NCI-H146 treated with DMSO at 0.1 percent for 48 hours (cell line): ENCODE results near the gene TTLL10.
A peak's percentile ranks its signal among the peaks of the same experiment; 100 is the strongest.
"Not testable (repeated sequence)": the region's sequence is repeated elsewhere in the genome, so short reads cannot be mapped to it uniquely, and the experiment has no call there.

Experiments
- DNase-seq: peaks from one replicate; lab custom pipeline; 2025; ENCODE audit not compliant: unreplicated experiment; lab: John Stamatoyannopoulos, UW

Gene TTLL10

DNA sequence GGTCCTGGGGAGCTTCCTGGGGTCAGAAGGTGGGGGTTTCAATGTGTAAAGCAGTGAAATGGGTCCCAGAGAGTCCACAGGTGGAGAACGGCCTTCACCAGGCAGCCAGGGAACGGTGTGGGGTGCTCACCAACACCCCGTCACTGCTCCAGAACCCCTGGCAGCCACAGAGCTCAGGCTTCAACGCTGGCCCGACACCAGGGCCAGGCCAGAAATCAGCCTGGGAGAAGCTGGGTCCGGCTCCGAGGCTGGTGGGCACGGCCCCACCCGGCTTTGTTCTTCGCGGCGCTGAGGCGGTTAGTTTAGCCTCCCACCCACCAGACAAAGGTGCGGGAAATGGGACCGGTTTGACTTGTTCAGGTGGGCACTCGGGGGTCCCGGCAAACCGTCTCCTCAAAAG lies 33.0 kb upstream of the TTLL10 start:
- no peak for DNase-seq

DNA sequence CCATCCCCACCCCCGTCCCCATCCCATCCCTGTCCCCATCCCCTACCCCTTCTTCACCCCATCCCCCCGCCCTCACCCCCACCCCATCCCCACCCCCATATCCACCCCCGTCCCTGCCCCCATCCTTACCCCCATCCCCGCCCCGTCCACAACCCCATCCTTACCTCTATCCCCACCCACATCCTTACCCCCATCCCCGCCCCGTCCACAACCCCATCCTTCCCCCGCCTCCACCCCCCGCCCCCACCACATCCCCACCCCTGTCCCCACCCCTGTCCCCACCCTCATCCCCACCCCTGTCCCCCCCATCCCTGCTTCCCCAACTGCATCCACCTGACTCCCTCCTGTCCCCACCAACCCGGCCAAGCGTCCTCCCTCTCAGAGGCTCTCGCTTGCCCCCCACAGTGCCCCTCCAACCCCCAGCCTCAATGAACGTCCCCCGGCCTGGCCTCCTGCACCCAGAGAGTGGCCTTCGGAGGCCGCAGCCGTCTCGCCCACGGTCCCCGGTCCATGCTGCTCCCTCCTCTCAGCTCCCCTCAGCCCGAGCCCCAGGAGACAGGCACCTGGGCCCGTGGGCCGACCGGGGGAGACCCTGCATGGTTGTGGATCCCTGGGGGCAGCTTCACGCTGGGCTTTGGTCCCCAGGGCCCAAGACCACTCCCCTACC lies 32.3 kb upstream of the TTLL10 start:
- DNase-seq = no peak

DNA sequence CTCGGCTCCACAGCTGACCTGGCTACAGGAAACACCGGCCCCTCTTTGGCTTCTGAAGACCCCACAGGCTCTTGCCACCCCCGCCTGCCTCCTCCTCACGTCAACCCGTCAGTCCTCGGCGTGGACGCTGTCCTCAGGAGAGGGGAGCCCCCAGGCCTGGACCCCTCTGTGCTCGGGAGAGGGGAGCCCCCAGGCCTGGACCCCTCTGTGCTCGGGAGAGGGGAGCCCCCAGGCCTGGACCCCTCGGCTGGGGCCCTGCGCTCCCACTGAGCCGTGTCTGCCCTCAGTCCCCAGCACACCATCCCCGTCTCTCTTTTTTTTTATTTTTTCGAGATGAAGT lies 31.8 kb upstream of the TTLL10 start:
- no peak for DNase-seq

DNA sequence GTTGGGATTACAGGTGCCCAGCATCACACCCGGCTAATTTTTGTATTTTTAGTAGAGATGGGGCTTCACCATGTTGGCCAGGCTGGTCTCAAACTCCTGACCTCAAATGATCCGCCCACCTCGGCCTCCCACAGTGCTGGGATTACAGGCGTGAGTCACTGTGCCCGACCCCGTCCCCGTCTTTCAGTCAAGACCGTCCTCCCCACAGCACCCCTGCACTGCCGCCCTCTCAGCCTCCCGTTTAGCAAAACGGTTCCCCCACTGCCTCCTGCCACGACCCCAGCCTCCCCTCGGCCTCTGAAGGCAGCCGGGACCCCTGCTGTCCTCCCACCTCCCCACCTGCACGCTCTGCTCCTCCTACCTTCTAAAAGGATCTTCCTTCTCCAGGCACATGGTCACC lies 31.3 kb upstream of the TTLL10 start:
- not testable (repeated sequence) for DNase-seq

DNA sequence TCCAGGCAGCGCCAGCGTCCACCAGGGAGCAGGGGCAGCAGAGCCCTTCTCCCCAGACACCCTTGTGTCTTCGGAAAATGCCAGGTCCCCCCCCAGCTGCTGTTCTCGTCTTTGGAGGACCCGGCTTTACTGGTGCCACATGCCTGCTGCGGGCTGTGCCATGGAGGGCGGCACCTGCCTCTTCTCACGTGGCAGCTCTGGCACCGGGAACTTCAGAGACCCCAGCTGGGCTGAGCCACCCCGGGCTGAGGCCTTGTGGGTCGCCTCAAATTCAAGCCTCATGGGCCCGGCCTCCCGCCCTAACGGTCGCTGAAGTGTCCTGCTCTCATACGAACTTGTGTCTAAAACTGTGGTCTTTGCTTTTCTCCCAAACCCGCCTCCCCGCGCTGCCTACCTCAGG lies 30.8 kb upstream of the TTLL10 start:
- no peak for DNase-seq

DNA sequence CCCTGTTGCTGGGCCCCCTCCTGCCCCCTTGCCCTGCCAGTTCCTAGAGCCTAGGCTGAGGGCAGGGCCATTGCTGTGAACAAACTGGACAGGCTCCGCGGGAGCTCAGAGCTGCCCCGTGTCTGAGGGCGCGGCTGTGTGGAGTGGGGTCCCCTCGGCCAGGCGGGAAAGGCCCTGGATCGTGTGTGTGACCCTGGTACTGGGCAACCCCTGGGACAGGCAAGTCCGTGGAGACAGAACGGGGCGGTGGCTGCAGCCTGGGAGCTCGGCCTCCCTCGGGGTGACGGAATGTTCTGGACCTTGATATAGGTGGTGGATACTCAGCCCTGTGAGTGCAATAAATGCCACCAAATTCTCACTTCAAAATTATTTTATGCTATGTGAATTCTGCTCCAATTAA lies 30.0 kb upstream of the TTLL10 start:
- no peak for DNase-seq

DNA sequence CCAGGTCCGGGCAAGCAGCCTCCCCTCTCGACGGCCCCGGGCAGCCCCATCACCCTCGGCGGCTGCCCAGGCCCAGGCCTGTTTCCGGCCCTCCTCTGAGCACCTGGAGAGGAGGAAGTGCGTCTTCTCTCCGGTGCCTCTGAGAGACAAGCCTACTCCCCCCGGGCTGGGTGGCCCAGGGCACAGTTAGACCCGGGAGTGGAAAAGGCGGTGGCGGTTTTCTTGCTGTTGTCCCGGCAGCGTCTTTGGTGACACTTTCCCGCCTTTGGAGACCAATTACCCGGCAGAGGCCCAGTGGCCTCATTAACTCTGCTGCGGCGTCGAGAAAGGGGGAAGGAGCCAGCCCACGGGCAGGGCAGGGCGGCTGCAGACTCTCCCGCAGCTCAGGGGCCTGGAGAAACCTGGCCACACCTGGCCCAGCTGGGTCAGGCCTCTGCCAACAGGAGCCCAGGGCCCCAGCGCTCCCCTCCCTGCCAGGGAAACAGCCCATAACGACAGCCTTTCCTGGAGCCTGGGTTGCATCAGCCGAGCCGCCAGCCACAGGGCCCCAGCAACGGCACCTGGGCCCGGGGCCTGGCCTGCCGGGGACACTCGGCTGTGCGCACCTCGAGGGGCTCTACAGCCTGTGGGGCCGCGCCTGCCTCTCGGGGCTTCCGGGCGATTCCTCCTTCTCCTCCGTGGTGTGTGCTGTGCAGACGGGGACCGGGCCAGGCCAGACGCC lies 29.4 kb upstream of the TTLL10 start:
- DNase-seq = peak; percentile 27

DNA sequence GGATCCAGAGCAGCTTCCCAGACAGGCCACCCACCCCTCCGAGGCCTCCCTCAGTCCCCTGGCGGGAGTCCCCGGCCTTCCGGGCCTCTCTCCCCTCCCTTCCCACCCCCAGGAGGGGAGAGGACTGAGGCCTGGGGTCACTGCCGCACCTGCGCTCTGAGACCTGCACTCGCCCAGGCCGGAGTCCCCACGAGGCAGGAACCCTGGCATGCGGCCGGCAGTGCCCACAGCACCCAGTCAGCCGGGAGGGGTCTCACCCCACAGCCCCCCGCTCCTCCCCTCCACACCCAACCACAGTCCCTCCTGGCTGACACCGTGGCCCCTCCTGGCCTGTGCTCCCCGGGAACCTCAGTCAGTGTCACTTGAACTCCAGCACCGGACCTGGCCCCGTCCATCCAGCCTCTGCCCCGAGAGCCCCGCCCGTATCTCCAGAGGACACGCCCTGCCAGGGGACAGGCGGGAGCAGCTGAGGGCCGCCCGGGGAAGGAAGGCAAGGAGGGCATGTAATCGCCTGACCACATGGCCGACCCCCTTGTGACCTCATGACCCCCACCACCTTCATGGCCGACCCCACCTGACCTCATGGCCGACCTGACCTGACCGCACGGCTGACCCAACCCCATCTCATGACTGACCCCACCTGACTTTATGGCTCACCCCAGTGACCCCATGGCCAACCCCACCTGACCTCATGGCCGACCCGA lies 28.7 kb upstream of the TTLL10 start:
- DNase-seq = no peak

DNA sequence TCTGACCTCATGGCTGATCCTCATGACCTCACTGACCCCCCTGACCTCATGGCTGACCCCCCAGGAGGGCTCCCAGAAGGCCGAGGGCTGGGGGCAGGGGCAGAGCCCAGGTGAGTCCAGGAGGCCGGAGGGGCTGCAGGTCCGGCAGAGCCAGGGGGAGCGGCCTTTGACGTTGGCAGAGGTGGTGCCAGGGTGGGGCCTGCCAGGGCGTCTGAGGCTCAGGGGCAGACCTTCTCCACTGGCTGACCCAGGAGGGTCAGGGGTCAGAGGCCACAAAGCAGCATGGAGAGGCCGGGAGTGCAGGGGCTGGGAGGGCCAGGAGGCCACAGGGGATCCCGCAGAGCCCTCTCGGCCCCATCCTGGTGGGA lies 28.1 kb upstream of the TTLL10 start:
- DNase-seq = no peak

DNA sequence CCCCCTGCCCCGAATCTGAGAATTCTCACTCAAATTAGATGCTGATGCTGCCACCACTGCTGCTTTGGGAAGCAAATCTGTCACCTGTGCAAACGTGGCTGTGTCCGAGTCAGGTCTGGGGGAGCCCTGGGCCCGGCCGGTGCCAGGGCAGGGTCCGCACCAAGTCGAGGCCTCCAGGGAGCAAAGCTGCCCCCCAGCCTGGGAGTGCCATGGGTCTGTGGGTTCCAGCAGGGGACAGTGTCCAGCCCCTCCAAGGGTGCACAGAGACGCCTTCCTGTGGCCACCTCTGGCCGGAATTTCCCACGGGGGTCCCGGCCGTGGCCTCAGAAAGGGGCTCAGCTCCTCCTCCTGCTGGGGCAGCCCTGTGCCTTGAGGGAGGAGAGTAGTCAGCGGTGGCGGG lies 27.7 kb upstream of the TTLL10 start:
- no peak for DNase-seq

DNA sequence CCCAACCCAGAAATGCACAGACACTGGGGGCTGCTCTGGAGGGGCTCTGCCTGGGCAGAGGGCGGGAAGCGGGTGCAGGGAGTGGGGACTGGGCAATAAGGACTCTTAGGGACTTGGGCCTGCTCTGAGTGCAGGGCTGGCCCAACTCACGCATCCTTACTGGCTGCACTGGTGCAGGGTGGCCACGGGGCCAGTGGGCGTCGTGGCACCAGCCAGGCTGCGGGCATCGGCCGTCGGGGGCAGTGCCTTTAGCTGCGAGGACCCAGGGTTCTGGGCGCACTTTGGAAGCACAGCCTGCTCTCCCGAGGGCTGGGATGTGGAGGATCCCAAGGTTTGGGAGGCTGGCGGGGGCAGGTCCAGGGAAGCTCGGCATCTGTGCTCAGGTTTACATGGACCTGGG lies 27.1 kb upstream of the TTLL10 start:
- no peak for DNase-seq

DNA sequence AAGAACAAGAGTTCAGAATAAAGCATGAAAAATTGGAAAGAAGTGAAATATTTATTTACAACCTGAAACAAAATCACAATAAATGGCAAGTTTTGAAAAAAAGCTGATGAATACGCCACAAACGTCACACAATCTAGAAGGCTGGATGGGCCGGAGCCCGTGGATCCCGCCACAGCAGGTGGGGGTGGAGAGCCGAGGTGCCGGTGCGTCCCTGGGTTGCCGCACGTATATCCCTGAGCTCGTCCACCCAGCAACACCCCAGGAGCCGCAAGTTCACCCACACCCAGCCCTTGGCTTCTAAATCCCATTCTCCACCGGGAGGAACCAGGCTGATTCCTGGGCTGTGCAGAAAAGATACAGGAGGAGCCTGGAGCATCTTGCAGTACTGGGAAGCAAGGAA lies 25.6 kb upstream of the TTLL10 start:
- no peak for DNase-seq

DNA sequence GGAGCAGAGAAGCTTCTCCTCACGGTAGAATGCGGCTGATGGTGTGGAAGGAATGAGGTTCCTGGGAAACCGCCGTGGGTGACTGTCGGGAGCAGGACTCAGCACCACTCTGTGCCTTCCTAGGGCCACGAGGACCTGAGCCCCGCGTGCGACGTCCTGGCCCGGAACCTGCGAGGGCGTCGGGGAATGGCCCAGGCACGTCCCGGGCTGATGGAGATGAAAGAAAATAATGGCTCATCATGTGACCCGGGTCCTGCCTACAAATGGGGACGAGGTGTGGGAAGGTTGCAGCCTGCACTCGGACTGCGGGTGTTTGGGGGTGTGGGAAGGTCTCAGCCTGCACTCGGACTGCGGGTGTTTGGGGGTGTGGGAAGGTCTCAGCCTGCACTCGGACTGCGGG lies 25.1 kb upstream of the TTLL10 start:
- no peak for DNase-seq

DNA sequence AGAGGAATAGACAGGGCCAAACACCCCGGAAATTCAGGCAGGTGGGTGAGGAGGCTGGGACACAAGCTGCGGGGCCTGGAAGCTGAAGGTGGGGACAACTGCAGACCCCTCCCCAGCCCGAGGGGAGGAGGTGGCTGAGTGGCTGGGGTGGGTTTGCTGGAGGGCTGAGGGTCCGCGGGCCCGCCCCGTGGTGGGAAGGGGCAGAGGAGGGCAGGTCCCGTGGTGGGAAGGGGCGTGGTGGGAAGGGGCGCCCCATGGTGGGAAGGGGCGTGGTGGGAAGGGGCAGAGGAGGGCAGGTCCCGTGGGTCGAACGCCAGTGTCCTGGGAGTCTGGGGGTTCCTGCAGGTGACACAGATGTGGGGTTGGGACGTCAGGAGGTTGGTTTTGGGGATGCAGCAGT lies 24.3 kb upstream of the TTLL10 start:
- no peak for DNase-seq

DNA sequence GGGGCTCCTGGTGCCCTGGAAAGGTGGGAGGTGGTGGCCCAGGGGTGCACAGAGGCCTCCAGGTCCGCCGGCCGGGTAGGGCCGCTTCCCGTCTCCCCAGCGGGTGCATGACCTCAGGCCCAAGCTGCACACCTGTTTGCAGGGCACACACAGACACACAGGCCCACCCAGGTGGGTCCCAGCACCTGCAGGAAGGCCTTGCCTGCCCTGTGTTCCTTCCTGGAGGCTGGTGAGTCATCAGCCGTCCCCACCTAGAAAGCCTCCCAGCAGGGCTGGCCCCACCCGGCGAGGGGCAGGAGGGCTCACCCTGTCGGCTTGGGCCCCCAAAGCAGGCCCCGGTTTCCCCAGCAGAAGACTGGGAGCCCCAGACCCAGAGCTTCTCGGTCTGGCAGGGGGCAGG lies 23.6 kb upstream of the TTLL10 start:
- DNase-seq = no peak

DNA sequence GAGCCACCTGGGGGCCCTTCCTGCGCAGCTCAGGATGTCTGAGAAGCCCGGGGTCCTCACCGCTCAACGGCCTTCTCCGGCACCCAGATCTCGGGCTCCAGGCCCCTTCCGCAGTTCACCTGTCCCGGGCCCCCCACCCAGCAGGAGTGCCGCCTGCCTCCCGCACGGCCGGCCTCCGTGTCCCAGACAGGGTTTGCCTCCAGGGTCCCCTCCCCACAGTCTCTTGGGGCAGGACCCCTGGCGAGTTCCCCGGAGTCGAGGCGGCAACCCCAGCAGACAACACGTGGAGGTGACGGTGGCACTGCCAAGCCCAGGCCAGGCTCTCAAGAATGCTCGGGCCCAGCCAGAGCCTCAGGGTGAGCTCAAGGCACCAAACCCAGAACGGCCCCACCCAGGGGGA lies 22.4 kb upstream of the TTLL10 start:
- DNase-seq = no peak

DNA sequence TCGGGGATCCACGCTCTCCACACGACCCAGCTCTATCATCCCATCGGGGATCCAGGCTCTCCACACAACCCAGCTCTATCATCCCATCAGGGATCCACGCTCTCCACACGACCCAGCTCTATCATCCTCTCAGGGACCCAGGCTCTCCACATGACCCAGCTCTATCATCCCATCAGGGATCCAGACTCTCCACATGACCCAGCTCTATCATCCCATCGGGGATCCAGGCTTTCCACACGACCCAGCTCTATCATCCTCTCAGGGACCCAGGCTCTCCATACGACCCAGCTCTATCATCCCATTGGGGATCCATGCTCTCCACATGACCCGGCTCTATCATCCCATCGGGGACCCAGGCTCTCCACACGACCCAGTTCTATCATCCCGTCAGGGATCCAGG lies 21.2 kb upstream of the TTLL10 start:
- DNase-seq = not testable (repeated sequence)

DNA sequence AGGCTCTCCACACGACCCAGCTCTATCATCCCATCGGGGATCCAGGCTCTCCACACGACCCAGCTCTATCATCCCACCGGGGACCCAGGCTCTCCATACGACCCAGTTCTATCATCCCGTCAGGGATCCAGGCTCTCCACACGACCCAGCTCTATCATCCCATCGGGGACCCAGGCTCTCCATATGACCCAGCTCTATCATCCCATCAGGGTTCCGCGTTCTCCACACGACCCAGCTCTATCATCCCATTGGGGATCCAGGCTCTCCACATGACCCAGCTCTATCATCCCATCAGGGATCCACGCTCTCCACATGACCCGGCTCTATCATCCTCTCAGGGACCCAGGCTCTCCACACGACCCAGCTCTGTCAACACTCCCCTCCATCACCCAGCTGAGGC lies 20.5 kb upstream of the TTLL10 start:
- DNase-seq = not testable (repeated sequence)

DNA sequence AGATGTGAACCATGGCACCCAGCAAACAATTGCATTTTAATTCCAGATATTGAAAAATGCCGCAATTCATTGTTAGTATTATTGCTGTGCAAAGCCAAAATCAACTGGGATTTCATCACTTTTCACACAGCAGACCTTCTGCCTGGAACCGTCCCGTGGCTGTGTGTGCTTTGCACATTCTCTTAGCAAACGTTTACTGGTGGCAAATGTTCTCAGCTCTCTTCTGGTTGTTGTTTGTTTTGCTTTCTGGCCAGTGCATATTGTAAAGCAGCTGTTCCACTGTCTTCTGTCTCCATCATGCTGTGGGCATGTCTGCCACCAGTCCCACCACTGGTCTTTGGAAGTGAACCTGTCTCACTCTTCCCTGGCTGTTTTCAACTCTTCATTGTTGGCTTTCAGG lies 19.8 kb upstream of the TTLL10 start:
- DNase-seq = no peak

DNA sequence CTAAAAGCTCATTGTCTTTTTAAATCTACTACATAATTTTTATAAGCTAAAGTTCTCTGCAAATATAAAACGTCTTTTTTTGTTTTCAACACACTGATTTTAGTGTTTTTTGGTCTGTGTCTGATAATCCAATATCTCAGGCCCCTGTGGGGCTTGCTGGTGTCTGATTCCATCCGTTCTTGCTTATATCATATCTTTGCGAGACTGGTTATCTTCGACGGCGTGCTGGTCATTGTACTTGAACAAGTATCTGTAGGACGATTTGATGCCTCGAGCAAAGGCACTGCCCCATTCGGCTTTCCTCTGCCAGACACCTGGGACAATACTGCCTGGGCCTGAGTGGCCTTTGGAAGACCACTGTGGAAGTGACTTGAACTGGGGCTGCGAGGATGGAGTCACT lies 18.4 kb upstream of the TTLL10 start:
- no peak for DNase-seq

DNA sequence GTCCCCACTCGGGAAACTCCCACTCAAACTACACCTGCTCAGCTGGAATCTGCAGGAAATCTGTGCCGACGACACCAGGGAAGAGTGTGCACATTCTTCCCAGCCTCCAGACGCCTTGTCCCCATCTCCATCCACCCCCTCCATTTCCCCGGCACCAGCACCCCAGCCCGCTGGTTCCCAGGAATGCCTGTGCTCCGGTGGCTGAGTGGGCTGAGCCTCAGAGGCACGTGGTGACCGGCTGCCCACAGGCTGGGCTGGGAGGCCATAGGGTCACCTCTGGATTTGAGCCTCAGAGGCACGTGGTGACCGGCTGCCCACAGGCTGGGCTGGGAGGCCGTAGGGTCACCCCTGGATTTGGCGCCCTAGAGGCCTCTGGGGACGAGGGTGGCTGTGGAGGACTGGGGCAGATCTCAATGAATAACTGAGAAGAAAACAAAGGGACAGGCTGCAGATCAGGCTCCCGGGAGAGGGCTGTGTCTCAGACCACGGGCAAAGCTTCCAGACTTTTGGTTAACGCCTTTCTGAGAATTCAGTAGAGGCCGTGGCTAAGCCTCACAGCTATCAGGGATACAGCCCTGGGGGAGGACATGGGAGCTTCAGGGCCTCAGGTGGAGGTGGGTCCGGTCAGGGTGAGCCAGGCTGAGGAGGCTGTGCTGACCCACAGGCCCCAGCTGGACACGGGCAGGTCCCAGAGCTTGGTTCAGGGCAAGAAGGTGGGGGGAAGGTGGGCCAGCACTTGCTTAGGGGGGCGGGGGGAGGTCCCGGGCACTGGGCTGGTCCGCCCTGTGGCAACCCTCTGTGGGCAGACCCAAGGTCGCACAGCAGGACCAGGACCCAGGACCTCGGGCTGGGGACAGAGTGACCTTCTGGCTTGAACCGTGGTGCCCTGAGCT lies 17.3 kb upstream of the TTLL10 start:
- DNase-seq = no peak

DNA sequence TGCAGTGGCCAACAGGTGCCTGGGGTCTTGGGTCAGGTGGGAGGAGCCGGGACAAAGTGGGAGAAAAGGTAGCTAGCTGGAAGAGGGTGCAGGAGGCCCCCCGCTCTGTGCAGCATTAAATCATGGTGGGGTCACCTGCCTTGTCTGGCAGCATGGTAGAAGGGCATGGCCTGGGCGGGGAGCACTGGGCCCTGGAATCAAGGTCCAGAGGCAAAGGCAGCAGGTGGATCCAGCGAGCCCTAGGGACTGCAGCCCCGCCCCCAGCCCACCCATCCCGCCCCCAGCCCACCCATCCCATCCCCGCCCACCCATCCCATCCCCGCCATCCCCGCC lies 16.7 kb upstream of the TTLL10 start:
- no peak for DNase-seq
